ENCODE measurements around the gene SDHAF2. TPM values are rescaled to one million over a fixed set of nuclear protein-coding genes. Genes with fewer than 3 reads are reported as not detected.
A peak's percentile ranks its signal among the peaks of the same experiment; 100 is the strongest.

The SDHAF2 gene
- total and polyA plus RNA-seq, 2 of the 13 experiments (the other 11 are each of a cell fraction or from before 2014, with no cell fraction given) = 44.2 to 70.4 TPM

GRCh38 chr11:61429691-61430582, at the start of gene SDHAF2, which contains the start of gene CPSF7 (continued):
- no peak for TF ChIP-seq USF2 (IDR thresholded peaks at IDR 0.05; ENCODE audit: low read depth, low read length)
- TF ChIP-seq USF2 (CRISPR knock-in tag; IDR thresholded peaks at IDR 0.05; ENCODE audit: borderline replicate concordance) = peak; percentile 29; the same call in 1 of the 2 replicates
- TF ChIP-seq HDAC1 (CRISPR knock-in tag; IDR thresholded peaks at IDR 0.05) = peak; percentile 96
- TF ChIP-seq MIER2 (CRISPR knock-in tag; IDR thresholded peaks at IDR 0.05) = no peak
- TF ChIP-seq, protein P1, sequence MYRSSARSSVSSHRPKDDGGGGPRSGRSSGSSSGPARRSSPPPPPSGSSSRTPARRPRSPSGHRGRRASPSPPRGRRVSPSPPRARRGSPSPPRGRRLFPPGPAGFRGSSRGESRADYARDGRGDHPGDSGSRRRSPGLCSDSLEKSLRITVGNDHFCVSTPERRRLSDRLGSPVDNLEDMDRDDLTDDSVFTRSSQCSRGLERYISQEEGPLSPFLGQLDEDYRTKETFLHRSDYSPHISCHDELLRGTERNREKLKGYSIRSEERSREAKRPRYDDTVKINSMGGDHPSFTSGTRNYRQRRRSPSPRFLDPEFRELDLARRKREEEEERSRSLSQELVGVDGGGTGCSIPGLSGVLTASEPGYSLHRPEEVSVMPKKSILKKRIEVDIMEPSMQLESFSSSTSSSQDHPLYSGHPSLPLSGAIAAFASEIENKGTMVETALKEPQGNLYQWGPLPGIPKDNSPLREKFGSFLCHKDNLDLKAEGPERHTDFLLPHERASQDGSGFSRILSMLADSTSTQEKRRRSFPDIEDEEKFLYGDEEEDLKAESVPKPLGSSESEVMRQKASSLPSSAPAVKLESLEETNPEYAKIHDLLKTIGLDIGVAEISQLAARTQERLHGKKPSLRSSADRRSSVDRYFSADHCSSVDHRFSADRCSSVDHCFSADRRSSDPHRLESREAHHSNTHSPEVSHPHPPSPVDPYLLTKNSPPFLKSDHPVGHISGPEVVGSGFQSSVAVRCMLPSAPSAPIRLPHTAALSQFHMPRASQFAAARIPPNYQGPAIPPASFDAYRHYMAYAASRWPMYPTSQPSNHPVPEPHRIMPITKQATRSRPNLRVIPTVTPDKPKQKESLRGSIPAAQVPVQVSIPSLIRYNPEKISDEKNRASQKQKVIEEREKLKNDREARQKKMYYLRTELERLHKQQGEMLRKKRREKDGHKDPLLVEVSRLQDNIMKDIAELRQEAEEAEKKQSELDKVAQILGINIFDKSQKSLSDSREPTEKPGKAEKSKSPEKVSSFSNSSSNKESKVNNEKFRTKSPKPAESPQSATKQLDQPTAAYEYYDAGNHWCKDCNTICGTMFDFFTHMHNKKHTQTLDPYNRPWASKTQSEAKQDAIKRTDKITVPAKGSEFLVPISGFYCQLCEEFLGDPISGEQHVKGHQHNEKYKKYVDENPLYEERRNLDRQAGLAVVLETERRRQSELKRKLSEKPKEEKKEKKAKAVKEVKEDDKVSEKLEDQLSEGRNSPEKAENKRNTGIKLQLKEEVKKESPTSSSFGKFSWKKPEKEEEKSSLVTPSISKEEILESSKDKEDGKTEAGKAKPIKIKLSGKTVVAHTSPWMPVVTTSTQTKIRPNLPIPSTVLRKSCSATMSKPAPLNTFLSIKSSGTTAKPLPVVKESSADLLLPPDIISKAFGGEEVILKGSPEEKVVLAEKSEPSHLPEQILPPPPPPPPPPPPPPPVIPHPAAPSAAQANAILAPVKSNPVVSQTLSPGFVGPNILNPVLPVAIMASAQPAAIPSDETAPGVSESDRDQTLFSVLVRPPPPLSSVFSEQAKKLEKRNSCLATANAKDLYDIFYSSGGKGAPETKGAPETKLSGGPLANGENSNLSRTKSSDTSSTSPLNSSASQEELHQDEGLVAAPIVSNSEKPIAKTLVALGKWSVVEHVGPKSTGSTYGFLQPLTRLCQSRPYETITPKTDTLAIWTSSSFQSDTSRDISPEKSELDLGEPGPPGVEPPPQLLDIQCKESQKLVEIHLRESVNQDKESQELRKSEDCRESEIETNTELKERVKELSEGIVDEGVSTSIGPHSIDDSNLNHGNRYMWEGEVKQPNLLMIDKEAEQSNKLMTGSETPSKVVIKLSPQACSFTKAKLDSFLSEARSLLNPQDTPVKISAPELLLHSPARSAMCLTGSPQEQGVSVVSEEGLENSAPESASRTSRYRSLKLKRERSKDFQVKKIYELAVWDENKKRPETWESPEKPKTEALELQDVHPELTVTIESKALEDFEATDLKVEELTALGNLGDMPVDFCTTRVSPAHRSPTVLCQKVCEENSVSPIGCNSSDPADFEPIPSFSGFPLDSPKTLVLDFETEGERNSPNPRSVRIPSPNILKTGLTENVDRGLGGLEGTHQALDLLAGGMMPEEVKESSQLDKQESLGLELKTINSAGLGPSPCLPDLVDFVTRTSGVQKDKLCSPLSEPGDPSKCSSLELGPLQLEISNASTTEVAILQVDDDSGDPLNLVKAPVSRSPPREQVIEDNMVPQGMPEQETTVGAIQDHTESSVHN (CRISPR knock-in tag; IDR thresholded peaks at IDR 0.05) = no peak
- no peak for TF ChIP-seq TSC22D2 (CRISPR knock-in tag; IDR thresholded peaks at IDR 0.05; ENCODE audit: borderline replicate concordance)
- TF ChIP-seq ARNT2 (CRISPR knock-in tag; IDR thresholded peaks at IDR 0.05; ENCODE audit: low read depth) = peak; percentile 85
- no peak for TF ChIP-seq NCOR1 (IDR thresholded peaks at IDR 0.05; ENCODE audit: borderline replicate concordance, low read length)
- TF ChIP-seq, protein P2, sequence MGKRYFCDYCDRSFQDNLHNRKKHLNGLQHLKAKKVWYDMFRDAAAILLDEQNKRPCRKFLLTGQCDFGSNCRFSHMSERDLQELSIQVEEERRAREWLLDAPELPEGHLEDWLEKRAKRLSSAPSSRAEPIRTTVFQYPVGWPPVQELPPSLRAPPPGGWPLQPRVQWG (CRISPR knock-in tag; IDR thresholded peaks at IDR 0.05; ENCODE audit: borderline replicate concordance, low read depth) = no peak
- TF ChIP-seq, protein P3, sequence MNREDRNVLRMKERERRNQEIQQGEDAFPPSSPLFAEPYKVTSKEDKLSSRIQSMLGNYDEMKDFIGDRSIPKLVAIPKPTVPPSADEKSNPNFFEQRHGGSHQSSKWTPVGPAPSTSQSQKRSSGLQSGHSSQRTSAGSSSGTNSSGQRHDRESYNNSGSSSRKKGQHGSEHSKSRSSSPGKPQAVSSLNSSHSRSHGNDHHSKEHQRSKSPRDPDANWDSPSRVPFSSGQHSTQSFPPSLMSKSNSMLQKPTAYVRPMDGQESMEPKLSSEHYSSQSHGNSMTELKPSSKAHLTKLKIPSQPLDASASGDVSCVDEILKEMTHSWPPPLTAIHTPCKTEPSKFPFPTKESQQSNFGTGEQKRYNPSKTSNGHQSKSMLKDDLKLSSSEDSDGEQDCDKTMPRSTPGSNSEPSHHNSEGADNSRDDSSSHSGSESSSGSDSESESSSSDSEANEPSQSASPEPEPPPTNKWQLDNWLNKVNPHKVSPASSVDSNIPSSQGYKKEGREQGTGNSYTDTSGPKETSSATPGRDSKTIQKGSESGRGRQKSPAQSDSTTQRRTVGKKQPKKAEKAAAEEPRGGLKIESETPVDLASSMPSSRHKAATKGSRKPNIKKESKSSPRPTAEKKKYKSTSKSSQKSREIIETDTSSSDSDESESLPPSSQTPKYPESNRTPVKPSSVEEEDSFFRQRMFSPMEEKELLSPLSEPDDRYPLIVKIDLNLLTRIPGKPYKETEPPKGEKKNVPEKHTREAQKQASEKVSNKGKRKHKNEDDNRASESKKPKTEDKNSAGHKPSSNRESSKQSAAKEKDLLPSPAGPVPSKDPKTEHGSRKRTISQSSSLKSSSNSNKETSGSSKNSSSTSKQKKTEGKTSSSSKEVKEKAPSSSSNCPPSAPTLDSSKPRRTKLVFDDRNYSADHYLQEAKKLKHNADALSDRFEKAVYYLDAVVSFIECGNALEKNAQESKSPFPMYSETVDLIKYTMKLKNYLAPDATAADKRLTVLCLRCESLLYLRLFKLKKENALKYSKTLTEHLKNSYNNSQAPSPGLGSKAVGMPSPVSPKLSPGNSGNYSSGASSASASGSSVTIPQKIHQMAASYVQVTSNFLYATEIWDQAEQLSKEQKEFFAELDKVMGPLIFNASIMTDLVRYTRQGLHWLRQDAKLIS (CRISPR knock-in tag; IDR thresholded peaks at IDR 0.05) = no peak
- TF ChIP-seq GLI4 (CRISPR knock-in tag; IDR thresholded peaks at IDR 0.05; ENCODE audit: borderline replicate concordance) = peak; percentile 73; the same call in 1 of the 2 replicates
- TF ChIP-seq ZNF224 (CRISPR knock-in tag; IDR thresholded peaks at IDR 0.05) = 0 out of 2 replicates have a peak, but pooled peaks have one; percentile 61
- TF ChIP-seq SNAPC2 (CRISPR knock-in tag; IDR thresholded peaks at IDR 0.05) = 0 out of 2 replicates have a peak, but pooled peaks have one; percentile 39
